ENCODE data around the gene COL5A1.
"Not testable (repeated sequence)": the region's sequence is repeated elsewhere in the genome, so short reads cannot be mapped to it uniquely, and the experiment has no call there.

The COL5A1 gene

DNA sequence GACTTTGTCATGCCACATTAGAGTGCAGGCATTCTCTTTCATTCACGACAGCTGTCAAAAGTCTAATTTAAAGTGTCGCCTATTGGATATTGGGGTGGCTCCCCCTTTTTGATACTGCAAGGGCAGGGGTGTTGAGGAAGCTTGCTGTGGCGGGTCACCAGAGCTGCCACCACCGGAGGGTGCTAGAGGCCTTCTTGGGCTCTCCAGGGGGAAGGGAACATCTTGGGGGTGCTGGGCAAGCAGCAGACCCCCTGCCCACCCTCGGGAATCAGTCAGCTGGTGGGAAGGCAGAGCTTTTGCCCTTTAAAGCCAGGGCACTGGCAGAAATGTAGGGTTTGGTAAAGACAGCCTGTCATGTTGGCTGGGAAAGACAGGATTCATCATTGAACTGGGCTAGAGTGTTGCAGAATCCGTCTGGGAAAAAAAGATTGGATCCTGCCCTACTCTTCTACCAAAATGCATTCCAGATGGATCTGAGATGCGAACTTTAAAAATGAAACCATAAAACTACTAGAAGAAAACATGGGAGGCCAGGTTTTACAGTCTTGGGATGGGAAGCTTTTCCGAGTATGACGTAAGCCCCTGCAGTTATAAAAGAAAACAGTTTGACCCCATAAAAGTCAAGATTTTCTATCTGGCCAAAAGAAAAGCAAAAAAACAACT, 22.3 kb downstream of the COL5A1 start:
- no peak overlapping the region for H3K27ac Mint-ChIP-seq
- H3K4me1 Mint-ChIP-seq = no peaks in the 10 kb centered on the region
- peaks cover 4% of the 10 kb centered on the region for H3K9me3 Mint-ChIP-seq
- H3K4me3 Mint-ChIP-seq = no peak overlapping the region
- peaks cover 7% of the 10 kb centered on the region for H3K27me3 Mint-ChIP-seq
- no peaks in the 10 kb centered on the region for H3K36me3 Mint-ChIP-seq

DNA sequence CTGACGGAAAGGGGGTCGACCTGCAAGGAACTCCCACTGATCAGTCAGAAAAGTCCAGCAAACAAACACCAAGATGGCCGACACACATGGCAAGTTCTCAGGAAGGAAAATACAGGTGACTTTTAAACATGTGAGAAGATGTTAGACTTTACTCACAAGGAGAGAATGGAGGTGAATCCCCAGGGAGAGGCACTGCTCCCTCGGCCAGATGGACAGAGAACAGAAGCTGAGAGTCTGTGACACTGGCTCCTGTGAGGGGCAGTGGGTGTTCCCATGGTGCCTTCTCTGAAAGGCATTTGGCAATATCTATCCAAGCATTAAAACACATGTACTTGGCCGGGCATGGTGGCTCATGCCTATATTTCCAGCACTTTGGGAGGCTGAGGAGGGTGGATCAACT, 22.8 kb downstream of the COL5A1 start:
- peaks cover 7% of the 10 kb centered on the region for H3K27me3 Mint-ChIP-seq
- no peaks in the 10 kb centered on the region for H3K36me3 Mint-ChIP-seq
- no peak overlapping the region for H3K27ac Mint-ChIP-seq
- peaks cover 4% of the 10 kb centered on the region for H3K9me3 Mint-ChIP-seq
- H3K4me1 Mint-ChIP-seq = no peaks in the 10 kb centered on the region
- H3K4me3 Mint-ChIP-seq = no peak overlapping the region

DNA sequence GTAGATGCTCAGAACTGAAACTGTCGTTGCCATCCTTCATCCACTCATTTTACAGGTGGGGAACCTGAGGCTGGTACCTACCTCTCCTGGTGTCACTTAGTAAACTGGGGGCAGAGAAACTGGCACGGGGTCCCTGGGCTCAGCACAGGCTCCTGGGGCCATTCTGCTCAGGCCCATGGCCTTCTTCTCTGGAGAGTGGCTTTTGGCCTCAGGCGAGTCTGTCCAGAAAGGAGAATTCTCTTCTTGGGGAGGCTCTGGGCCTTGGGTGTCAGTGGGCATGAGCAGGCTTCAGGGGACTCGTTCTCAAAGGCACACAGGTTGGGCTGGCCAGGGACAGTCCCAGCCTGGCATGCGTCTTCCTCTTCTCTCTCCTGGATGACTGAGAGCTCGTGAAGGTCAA, 24.6 kb downstream of the COL5A1 start:
- no peaks in the 10 kb centered on the region for H3K36me3 Mint-ChIP-seq
- no peaks in the 10 kb centered on the region for H3K9me3 Mint-ChIP-seq
- H3K27ac Mint-ChIP-seq = no peak overlapping the region
- H3K27me3 Mint-ChIP-seq = peaks cover 7% of the 10 kb centered on the region
- no peaks in the 10 kb centered on the region for H3K4me1 Mint-ChIP-seq
- no peak overlapping the region for H3K4me3 Mint-ChIP-seq

DNA sequence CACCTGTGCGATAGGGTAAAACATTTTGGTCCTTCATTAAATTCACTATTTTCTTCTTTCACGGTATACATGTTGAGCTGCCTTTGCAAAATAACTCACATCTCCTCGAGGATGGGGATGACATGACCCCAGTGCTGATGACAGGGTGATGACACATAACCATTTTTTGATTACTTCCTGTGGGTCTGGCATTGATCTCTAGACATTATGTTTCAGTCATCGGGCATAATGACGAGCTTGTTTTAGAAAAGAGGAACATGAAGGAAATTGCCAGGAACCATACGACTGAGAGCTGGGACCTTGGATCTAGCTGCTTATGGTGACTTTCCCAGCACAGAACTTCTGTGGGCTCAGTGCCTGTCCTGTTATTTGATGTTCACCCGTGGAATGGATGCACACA, 25.2 kb downstream of the COL5A1 start:
- H3K9me3 Mint-ChIP-seq = no peaks in the 10 kb centered on the region
- no peaks in the 10 kb centered on the region for H3K4me1 Mint-ChIP-seq
- H3K36me3 Mint-ChIP-seq = no peaks in the 10 kb centered on the region

DNA sequence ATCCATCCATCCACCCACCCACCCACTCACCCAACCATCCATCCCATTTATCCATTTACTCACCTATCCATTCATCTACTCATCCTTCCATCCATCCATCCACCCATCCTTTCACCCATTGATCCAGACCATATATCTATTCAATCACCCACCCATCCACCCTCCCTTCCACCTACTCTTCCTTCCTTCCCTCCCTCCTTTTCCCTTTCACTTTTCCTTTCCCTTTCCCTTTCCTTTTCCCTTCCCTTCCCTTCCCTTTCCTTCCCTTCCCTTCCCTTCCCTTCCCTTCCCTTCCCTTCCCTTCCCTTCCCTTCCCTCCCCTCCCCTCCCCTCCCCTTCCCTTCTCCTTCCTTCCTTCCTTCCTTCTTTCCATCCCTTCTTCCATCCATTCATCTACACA, 27.4 kb downstream of the COL5A1 start:
- not testable (repeated sequence) for H3K9me3 Mint-ChIP-seq, H3K4me3 Mint-ChIP-seq, H3K27ac Mint-ChIP-seq, H3K4me1 Mint-ChIP-seq, H3K27me3 Mint-ChIP-seq, H3K36me3 Mint-ChIP-seq

More for the DNA sequence above, 25.2 kb downstream of the COL5A1 start:
- Mint-ChIP-seq H3K27ac (no peak overlapping the region), H3K4me3 (no peak overlapping the region), H3K27me3 (peaks cover 7% of the 10 kb centered on the region)

DNA sequence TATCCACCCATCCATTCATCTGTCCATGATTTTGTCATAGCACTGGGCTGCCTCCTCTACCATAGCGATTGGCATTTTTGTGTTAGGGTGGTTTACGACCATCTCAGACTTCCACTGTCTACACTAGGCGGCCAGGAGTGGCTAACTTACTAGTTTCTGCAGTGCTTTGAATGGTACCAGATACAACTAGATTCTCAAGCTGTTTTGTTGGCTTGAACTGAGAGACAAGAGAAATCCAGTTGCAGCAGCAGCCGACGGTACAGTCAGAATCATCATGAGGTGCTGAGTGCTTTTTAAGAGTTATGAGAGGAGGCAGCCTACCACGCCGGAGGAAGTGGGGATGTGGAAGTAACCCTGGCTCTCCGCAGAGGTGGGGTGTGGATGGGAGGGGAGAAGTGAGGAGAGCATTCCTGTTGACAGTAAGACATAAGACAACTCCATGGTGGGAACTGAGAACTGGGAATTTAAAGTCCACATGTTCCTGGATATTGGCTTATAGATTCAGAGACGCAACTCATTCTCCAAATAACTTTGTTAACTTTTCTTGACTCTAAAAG, 27.9 kb downstream of the COL5A1 start:
- Mint-ChIP-seq H3K4me1 (no peaks in the 10 kb centered on the region), H3K9me3 (no peaks in the 10 kb centered on the region), H3K36me3 (no peaks in the 10 kb centered on the region), H3K27ac (no peak overlapping the region), H3K27me3 (peaks cover 4% of the 10 kb centered on the region), H3K4me3 (no peak overlapping the region)

DNA sequence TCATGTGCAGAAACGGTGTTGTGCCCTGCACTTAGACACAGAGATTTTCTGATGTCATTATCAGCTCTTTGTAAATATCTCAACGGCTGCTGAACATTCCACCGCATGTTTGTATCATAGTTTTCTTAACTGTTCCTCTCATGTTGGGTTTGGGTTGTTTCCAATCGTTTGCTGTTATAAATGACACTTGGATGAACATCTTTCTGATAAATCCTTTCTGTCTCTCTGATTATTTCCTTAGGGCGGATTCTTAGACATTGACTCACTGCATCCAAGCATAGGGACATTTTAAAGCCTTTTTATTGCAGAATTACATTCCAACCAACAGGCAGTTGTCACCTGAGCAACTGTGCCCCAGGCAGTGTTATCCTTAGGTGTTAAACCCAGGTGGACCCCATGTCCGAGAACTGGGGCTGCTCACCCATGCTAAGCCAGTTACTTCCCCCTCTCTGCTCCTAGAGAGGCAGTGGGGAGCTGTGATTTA, 28.5 kb downstream of the COL5A1 start:
- Mint-ChIP-seq H3K9me3 (no peaks in the 10 kb centered on the region), H3K27me3 (peaks cover 4% of the 10 kb centered on the region), H3K4me1 (no peaks in the 10 kb centered on the region), H3K36me3 (no peaks in the 10 kb centered on the region), H3K27ac (no peak overlapping the region), H3K4me3 (no peak overlapping the region)

DNA sequence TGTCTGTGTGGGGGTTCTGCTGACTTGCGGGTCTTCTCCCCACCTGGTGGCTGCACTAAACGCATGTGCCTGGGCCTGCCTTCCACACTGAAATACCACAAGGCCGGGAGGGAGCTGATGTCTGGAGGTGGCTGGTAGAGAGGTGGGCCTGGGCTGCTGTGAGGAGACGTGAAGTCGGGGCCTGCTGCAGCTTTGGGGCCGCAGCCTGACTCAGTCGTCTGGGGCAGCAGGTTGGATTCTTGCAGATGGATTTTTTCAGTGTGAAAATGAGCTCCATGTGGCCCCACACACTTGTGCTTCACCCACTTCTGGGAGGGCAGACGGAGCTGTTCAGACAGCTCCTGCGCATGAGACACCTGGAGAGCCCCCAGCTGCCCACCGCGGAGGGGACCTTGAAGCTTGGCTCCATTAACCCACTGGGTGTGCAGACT, 29.3 kb downstream of the COL5A1 start:
- no peaks in the 10 kb centered on the region for H3K4me1 Mint-ChIP-seq
- H3K9me3 Mint-ChIP-seq = no peaks in the 10 kb centered on the region
- H3K27ac Mint-ChIP-seq = no peak overlapping the region
- no peaks in the 10 kb centered on the region for H3K36me3 Mint-ChIP-seq
- H3K27me3 Mint-ChIP-seq = peaks cover 4% of the 10 kb centered on the region
- H3K4me3 Mint-ChIP-seq = no peak overlapping the region

DNA sequence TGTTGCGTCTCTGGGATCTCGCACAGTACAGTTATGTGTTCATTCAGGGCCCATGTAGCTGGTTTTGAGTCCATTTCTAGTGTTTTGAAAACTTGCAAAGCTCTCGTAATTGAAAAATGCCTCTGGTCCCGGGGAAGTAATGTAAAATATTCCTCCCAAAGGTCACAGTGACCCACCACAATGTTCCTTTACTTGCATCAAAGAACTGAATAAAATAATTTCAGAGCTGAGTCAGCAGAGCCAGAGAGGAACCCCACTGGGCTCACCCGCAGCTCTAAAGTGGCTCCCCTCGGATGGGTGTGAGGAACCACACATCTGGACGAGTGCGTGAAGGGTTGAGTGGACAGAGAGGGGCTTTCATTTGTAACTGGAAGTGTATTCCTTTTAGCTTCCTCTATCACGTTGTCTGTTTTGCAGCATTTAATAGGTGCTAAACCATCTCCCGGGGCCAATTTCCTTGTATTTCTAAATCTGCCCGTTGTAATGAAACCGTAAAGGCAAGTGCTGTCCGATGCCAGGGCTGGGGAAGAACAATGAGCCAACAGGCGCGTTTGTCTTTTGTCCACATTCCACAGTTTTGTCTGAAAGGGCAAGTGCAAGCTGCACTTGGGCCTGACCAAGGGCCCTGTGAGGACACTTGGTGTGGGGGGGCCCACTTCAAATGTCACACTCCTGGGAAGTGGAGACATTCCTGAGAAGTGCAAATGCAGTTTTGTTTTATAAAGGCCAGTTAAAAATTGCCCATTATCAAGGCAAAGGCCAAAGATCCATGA, 29.9 kb downstream of the COL5A1 start:
- Mint-ChIP-seq H3K4me3 (no peak overlapping the region), H3K27me3 (peaks cover 4% of the 10 kb centered on the region), H3K4me1 (no peaks in the 10 kb centered on the region), H3K36me3 (no peaks in the 10 kb centered on the region), H3K27ac (no peak overlapping the region), H3K9me3 (no peaks in the 10 kb centered on the region)

DNA sequence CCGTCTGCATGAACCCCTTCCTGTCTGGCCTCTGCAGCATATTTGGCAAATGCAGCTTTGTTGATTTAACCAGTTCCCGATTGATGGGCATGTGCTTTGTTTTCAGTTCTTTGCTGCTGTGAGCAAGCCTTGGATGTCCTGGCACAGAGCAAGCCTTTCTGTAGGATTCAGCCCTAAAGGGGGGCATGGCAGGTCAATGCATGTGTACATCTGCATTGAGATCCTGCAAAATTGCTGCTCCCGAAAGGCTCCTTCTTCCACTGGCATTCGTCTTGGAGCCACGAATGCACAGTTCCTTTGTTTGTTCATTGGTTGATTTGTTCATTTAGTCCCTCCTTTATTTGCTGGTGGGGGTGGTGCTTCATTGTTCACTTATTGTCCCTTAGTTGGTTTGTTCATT, 34.8 kb downstream of the COL5A1 start:
- H3K27me3 Mint-ChIP-seq = peaks cover 1% of the 10 kb centered on the region
- no peaks in the 10 kb centered on the region for H3K4me1 Mint-ChIP-seq
- H3K36me3 Mint-ChIP-seq = no peaks in the 10 kb centered on the region
- no peaks in the 10 kb centered on the region for H3K9me3 Mint-ChIP-seq
- H3K27ac Mint-ChIP-seq = no peak overlapping the region
- H3K4me3 Mint-ChIP-seq = no peak overlapping the region

DNA sequence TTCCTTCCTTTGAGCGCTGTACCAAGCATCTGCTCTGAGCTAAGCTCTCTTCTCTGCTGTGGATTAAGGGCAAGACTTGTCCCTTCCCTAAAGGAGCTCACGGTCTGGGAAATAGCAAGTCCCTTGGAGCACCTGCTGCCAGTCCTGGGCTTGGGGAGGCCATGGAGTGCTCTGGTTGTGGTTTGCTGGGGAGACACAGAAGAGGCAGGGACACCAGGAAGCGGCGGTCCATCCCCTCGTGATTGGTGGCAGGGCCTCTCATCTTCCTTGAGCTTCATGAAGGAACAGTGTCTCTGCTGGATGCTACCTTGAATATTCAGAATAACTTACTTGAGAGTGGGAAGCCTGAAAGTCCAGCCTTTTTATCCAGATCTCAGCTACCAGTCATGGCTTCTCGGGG, 35.3 kb downstream of the COL5A1 start:
- no peaks in the 10 kb centered on the region for H3K36me3 Mint-ChIP-seq
- no peaks in the 10 kb centered on the region for H3K4me1 Mint-ChIP-seq
- H3K27ac Mint-ChIP-seq = no peak overlapping the region
- H3K27me3 Mint-ChIP-seq = peaks cover 1% of the 10 kb centered on the region
- no peaks in the 10 kb centered on the region for H3K9me3 Mint-ChIP-seq
- H3K4me3 Mint-ChIP-seq = no peak overlapping the region

DNA sequence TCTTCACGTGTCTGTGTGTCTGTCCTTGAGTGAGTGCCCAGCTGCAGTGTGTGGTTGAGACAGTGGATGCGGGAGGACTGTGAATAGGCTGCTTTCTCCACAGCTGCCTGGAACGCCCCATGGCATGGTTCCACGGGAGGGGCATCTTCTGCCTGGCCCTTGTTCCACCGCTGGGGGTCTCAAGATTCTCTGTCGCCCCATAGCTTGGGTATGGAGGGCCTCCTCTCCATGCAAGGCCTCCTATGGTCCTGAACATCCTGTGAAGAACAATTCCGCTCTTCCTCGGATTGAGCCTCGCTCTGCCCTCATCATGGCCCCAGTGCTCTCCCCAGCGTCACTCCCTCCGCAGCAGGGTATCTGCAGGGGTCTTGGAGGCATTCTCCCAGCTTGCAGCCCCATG, 36.1 kb downstream of the COL5A1 start:
- H3K4me1 Mint-ChIP-seq = no peaks in the 10 kb centered on the region
- H3K27ac Mint-ChIP-seq = no peak overlapping the region

DNA sequence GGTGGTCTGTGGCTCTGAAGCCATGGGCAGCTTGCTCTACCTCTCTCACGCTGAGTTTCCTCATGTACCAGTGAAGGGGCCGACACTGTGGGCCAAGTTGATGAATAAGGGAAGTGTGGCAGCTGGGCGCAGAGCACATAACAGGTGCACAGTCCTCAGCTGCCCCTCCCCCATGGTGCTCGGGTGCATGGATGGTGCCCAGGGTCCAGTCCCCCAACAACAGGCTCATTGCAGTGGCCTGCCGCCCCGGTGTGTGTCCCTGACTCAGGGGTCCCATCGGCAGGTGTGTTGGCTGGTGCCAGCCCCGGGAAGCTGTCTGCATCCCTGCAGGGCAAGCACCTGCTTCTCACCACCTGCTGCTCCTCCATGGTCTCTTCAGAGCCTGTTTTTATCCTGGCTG, 36.6 kb downstream of the COL5A1 start:
- Mint-ChIP-seq H3K36me3 (no peaks in the 10 kb centered on the region), H3K4me1 (no peaks in the 10 kb centered on the region), H3K9me3 (no peaks in the 10 kb centered on the region), H3K27ac (no peak overlapping the region), H3K27me3 (peaks cover 1% of the 10 kb centered on the region), H3K4me3 (no peak overlapping the region)

More for the DNA sequence above, 36.1 kb downstream of the COL5A1 start:
- Mint-ChIP-seq H3K9me3 (no peaks in the 10 kb centered on the region), H3K27me3 (peaks cover 1% of the 10 kb centered on the region), H3K4me3 (no peak overlapping the region), H3K36me3 (no peaks in the 10 kb centered on the region)

DNA sequence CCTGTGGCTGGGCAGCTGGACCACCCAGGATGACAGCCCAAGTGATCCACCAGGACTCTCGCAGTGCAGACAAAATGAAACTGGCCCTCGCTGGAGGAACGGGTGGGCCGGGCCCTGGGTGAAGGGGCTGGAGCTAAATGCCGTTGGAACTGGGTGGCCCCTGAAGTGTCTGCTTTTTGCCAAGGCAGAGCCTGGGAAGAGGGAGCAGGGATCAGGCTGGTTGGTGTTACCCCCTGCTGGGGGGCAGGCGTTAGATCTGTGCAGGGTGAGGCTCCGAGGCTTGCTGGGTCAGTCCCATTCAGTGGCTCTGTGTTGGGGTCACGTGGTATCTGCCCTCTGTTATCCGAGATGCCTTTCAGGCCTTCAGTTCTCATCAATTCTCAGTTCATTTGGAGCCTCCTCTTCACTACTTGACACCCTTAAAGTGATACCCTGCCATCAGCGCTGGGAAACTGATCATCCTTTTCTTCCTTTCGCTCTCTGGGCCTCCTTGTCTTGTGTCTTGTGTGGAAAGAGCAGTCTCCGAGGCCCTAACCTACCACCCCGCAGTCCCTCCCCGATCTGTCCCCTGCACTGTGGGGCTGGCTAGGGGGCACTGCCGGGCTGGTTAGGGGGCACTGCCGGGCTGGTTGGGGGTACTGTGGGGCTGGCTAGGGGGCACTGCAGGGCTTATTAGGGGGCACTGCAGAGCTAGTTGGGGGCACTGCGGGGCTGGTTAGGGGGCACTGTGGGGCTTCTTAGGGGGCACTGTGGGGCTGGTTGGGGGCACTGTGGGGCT, 37.3 kb downstream of the COL5A1 start:
- Mint-ChIP-seq H3K27ac (no peak overlapping the region), H3K27me3 (peaks cover 1% of the 10 kb centered on the region), H3K4me3 (no peak overlapping the region), H3K9me3 (no peaks in the 10 kb centered on the region), H3K36me3 (no peaks in the 10 kb centered on the region), H3K4me1 (no peaks in the 10 kb centered on the region)

DNA sequence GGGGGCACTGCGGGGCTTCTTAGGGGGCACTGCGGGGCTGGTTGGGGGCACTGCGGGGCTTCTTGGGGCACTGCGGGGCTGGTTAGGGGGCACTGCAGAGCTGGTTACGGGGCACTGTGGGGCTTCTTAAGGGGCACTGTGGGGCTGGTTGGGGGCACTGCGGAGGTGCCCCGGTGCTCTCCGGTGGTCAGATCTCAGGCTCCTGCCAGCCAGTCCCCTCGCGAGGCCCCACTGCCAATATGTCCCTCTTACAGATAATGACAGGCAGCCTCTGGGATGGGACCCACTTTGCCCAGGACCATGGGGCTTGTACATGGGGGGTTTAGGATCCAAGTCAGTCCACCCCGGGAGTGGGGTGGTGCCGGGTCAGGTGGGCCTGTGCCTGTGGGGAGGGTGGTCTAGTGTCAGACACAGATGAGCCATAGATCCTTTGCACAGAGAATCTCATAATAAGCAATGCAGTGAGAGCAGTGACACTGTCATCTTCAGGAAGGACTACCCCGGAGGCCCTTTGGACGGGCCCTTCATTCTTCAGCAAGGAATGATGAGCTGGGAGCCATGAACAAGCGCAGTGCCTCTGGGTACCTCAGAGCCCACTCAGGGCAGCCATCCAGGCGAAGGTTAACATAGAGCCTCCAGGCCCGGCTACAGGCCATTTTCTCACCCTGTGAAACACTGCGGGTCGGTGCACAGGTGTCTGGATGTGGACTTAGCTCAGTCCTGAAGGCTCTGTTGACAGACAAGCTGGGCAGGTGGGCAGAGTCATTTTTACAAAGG, 38.2 kb downstream of the COL5A1 start:
- Mint-ChIP-seq H3K4me1 (no peaks in the 10 kb centered on the region), H3K4me3 (no peak overlapping the region), H3K27me3 (peaks cover 1% of the 10 kb centered on the region), H3K9me3 (no peaks in the 10 kb centered on the region), H3K27ac (no peak overlapping the region), H3K36me3 (no peaks in the 10 kb centered on the region)

Measured in activated naive CD4-positive, alpha-beta T cell treated with anti-CD3 and anti-CD28 coated beads, Interleukin-2, amount 50 U/mL, for 24 hours (primary cell).